NT2/D1 (cell line): ENCODE results near the gene EXOC2.

Source experiments
- DNase-seq: peaks from one replicate; pipeline ENCODE4 v3.0.0-alpha.2; 2011; ENCODE audit warnings: low read depth, low spot score
- H3K27me3 ChIP-seq: 2 replicates; pipeline ENCODE4 v1.6.0; 2011; ENCODE audit warnings: mild to moderate bottlenecking; ENCODE audit not compliant: insufficient read length, insufficient read depth
- H3K36me3 ChIP-seq: 2 replicates; pipeline ENCODE4 v1.6.1; 2011; ENCODE audit warnings: mild to moderate bottlenecking, low read length, mixed read lengths; ENCODE audit not compliant: insufficient read depth, insufficient read length
- H3K4me1 ChIP-seq: 2 replicates; pipeline ENCODE4 v1.5.1; 2011; ENCODE audit not compliant: insufficient read depth, insufficient read length
- H3K4me3 ChIP-seq: 2 replicates; pipeline ENCODE4 v1.5.1; 2011; ENCODE audit warnings: low read depth; ENCODE audit not compliant: insufficient read length
- H3K9ac ChIP-seq: 2 replicates; pipeline ENCODE4 v1.6.0; 2011; ENCODE audit warnings: low read depth; ENCODE audit not compliant: insufficient read length
- H3K9me3 ChIP-seq: 2 replicates; pipeline ENCODE4 v1.5.1; 2011; ENCODE audit warnings: mild to moderate bottlenecking, low read length; ENCODE audit not compliant: insufficient read depth
- SUZ12 ChIP-seq: IDR thresholded peaks from 2 replicates; pipeline ENCODE4 v1.6.1; 2011; ENCODE audit not compliant: insufficient read length, insufficient read depth; ENCODE audit errors: extremely low read depth
- YY1 ChIP-seq: IDR thresholded peaks from 2 replicates; pipeline ENCODE4 v1.6.1; 2011; ENCODE audit not compliant: insufficient read length, insufficient read depth
- ZNF274 ChIP-seq: IDR thresholded peaks from 2 replicates; pipeline ENCODE4 v1.6.1; 2011; ENCODE audit warnings: mild to moderate bottlenecking, low read depth, low read length

The EXOC2 gene

DNA sequence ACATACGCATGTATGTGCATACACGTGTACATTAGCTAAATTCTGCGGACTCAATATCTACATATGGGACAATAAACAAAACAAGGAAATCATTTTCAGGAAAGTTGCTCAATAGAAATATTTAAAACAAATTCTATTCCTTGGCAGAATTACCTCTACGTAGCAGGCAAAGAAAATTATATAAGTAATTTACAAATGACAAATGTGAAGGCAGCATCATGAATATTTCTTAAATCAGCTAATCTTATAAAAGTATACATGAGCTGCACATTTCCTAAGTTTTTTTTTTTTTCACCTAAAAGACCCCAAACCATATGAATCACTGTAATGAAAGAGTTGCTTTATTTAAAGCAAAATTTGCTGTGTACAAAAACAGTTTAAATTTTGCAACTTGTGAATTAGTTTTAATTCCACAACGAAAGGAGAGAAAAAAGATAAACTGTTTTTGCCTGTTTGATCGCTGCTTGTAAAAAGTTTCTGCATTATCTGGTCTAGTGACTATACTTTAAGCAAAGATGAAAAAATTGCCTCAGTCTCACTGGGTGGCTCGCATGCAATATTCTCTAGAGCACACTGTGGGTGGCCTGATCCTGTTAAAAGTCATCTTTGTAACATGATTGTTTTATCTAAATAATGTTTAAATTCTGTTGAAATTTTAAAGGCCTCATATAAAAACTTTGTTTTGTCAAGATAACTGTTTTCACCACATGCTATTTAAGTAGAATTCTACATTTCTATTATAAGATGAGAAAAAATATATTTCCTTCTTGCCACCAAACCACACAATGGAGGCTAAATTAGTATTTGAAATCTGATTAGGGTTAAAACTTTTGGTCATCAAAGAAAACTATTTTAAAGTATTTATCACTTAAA lies 93.1 kb downstream of the EXOC2 start:
- H3K4me3 ChIP-seq, result no peak overlapping the region
- H3K9ac ChIP-seq, result no peak overlapping the region
- H3K36me3 ChIP-seq, result peaks cover 17% of the 10 kb centered on the region
- H3K4me1 ChIP-seq, result no peaks in the 10 kb centered on the region
- H3K27me3 ChIP-seq, result no peaks in the 10 kb centered on the region
- H3K9me3 ChIP-seq, result no peaks in the 10 kb centered on the region
- no peak for DNase-seq
- TF ChIP-seq SUZ12 (no peak), YY1 (no peak), ZNF274 (no peak)

DNA sequence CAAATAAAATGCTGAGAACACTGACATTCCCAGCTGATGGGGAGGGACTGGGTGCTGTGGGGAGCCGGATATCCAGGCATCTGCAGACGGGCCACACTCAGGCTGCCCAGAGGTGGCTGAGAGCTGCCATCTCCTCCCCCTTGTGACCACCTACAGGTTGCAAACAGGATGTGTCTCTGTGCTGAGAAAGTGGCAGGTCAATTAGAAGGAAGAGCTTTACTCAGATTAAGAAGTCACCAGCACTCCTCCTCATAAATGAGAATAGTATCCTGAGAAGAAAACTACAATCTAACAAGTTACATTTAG lies 99.1 kb downstream of the EXOC2 start:
- Histone ChIP-seq H3K4me3 (no peak overlapping the region), H3K4me1 (peaks cover 4% of the 10 kb centered on the region), H3K36me3 (peaks cover 39% of the 10 kb centered on the region), H3K9ac (no peak overlapping the region), H3K27me3 (no peaks in the 10 kb centered on the region), H3K9me3 (no peaks in the 10 kb centered on the region)
- no peak for TF ChIP-seq ZNF274
- TF ChIP-seq SUZ12, result no peak
- no peak for TF ChIP-seq YY1
- no peak for DNase-seq

DNA sequence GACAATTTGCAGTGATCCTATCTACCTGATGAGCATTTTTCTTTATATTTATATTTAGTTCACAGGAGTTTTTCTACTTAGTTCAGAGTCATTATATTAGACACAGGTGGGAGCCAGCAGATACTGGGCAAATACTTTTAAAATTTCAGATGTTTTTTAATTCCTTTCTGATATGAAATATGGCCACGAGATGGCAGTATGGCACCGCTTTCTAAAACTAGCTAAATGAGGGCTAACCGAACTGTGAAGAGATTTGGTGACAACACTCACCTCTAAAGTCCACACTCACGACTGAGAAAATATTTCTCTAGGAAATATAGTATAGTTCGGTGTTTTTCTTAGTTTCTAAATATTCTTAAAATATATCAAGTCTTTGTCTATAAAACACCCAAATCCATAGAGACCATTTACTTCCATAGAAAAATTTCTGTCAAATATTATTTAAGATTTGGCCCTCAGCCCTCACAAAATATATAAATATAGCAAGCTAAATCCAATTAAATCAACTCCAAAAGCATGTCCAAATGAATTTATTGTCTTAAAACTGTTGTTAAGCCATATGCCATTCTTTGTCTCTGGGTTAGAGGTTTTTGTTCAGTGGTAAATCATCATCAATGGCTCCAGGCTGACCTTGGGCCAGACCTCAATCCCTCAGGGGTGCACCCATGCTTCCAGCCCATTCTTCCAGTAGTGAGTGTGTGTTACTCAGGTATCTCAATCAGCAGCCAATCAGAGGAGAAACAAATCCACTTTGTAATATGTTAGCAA lies 99.6 kb downstream of the EXOC2 start:
- Histone ChIP-seq H3K9me3 (no peaks in the 10 kb centered on the region), H3K36me3 (peaks cover 37% of the 10 kb centered on the region), H3K9ac (no peak overlapping the region)

DNA sequence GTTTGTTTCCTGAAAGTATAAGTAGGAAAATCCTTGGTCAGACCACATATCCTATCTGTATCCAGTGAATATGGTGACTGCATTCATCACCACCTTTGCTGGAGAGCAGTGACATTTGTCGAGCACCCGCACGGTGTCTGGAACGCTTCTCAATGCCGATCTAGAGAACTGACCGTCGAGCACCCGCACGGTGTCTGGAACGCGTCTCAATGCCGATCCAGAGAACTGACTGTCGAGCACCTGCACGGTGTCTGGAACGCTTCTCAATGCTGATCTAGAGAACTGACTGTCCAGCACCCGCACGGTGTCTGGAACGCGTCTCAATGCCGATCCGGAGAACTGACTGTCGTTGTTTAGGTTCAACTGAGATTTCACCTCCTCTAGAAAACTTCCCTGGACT lies 103.8 kb downstream of the EXOC2 start:
- Histone ChIP-seq H3K36me3 (peaks cover 29% of the 10 kb centered on the region), H3K9me3 (no peaks in the 10 kb centered on the region), H3K4me3 (no peak overlapping the region), H3K27me3 (no peaks in the 10 kb centered on the region), H3K4me1 (peaks cover 4% of the 10 kb centered on the region), H3K9ac (no peak overlapping the region)
- DNase-seq, result no peak
- no peak for TF ChIP-seq ZNF274
- no peak for TF ChIP-seq YY1
- TF ChIP-seq SUZ12, result no peak

More for the DNA sequence above, 99.6 kb downstream of the EXOC2 start:
- H3K4me1 ChIP-seq, result peaks cover 4% of the 10 kb centered on the region
- DNase-seq, result no peak
- TF ChIP-seq SUZ12 (no peak), YY1 (no peak), ZNF274 (no peak)
- H3K4me3 ChIP-seq, result no peak overlapping the region
- H3K27me3 ChIP-seq, result no peaks in the 10 kb centered on the region

DNA sequence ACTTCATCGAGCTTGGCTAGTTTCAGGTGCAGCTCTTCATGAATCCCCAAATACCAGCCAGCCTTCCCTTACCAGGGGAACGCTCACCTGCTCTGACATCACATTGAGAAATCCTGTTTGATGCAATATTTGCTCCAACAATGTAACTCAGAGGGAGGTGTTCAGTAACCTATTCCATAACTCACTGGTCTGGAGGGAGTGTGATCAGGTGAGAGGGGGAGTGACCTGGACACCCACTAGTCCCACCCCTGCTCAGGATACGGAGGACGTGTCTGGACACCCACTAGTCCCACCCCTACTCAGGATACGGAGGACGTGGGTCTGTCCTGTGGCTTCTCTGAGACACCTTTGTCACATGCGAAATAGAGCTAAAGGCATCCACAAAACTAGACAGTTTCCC lies 106.4 kb downstream of the EXOC2 start:
- Histone ChIP-seq H3K4me3 (no peak overlapping the region), H3K36me3 (peaks cover 19% of the 10 kb centered on the region), H3K9me3 (no peaks in the 10 kb centered on the region), H3K4me1 (no peaks in the 10 kb centered on the region), H3K27me3 (no peaks in the 10 kb centered on the region), H3K9ac (no peak overlapping the region)
- no peak for TF ChIP-seq YY1
- no peak for TF ChIP-seq ZNF274
- no peak for TF ChIP-seq SUZ12
- DNase-seq, result no peak

DNA sequence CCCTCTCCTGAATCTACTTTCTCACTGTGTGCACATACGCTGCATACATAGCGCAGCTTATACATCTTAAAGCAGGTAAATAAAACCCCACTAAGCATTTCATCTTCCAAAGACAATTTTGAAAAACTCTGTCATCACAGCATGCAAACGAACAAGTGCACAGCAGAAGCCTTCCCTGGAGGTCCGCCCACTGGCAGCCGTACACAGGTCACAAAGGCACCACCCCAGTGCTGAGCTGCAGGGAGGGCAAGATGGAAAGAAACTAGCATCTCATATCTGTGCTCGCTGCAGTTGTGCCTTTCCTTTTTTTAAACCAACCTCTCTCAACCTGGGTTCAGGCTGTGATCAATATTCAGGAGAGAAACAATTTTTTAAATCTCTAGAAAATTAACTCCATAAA lies 109.3 kb downstream of the EXOC2 start:
- H3K4me3 ChIP-seq, result no peak overlapping the region
- TF ChIP-seq SUZ12, result no peak
- TF ChIP-seq ZNF274, result no peak
- TF ChIP-seq YY1, result no peak
- H3K4me1 ChIP-seq, result no peaks in the 10 kb centered on the region
- peaks cover 2% of the 10 kb centered on the region for H3K36me3 ChIP-seq
- no peak for DNase-seq
- H3K27me3 ChIP-seq, result no peaks in the 10 kb centered on the region
- H3K9me3 ChIP-seq, result no peaks in the 10 kb centered on the region
- H3K9ac ChIP-seq, result no peak overlapping the region

DNA sequence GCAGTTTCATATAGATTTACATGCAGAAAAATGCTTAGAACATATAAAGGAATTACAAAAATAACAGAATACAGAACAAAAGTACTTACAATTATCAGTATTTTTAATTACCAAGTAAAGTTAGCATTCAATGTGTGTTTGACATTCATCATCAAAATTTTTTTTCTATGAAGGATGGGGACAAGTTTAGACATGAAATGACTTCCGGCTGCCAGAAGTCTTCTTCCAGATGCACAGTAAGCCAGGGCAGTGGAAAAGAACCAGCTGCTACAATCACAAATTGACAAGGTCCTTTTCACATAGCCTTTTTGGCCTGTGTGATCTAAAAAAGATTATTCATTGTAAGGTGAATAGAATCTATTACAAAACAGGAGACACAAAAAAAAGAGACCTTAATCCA lies 109.8 kb downstream of the EXOC2 start:
- no peaks in the 10 kb centered on the region for H3K4me1 ChIP-seq
- no peaks in the 10 kb centered on the region for H3K9me3 ChIP-seq
- no peak for DNase-seq
- no peak overlapping the region for H3K9ac ChIP-seq
- H3K27me3 ChIP-seq, result no peaks in the 10 kb centered on the region
- TF ChIP-seq ZNF274 (no peak), SUZ12 (no peak), YY1 (no peak)
- H3K36me3 ChIP-seq, result peaks cover 2% of the 10 kb centered on the region
- H3K4me3 ChIP-seq, result no peak overlapping the region
